Measurements from ENCODE around the gene C1orf35. TPM values are rescaled to one million over a fixed set of nuclear protein-coding genes. Genes with fewer than 3 reads are reported as not detected.

Gene C1orf35
- total and polyA plus RNA-seq, 2 of the 8 experiments (the other 6 are each of a cell fraction or from before 2014, with no cell fraction given): 18.6 to 19.9 TPM

- TF ChIP-seq CHD7 (IDR thresholded peaks at IDR 0.05; ENCODE audit: insufficient replicate concordance, low read length) (no peak), SP4 (IDR thresholded peaks at IDR 0.05; ENCODE audit: low read length) (no peak), POLR2AphosphoS5 (IDR thresholded peaks at IDR 0.05; ENCODE audit: low read depth, low read length) (no peak), USF2 (IDR thresholded peaks at IDR 0.05; ENCODE audit: low read length) (no peak), FOSL1 (IDR thresholded peaks at IDR 0.05; ENCODE audit: insufficient read depth, low read depth, low read length) (no peak), BRCA1 (IDR thresholded peaks at IDR 0.05; ENCODE audit: low read depth, low read length) (no peak)
These were observed 44.6 kb upstream of the C1orf35 start (continued) for GRCh38 chr1:228147768-228148167.
